Fibroblast of lung (primary cell): ENCODE data around the gene EMC7. TPM values are rescaled to one million over a fixed set of nuclear protein-coding genes. Genes with fewer than 3 reads are reported as not detected.

ENCODE experiments used
- DNase-seq, 2 donors: peaks; one replicate each; pipeline versions ENCODE4 v3.0.0 to v3.0.0-alpha.2; 2010; ENCODE audit warnings: low read depth in 2 of 2
- H2AFZ ChIP-seq: 2 replicates; pipeline ENCODE4 v1.5.1; 2012; ENCODE audit warnings: low read length, control low read depth, inconsistent platforms
- H3K27ac ChIP-seq: 2 replicates; pipeline ENCODE4 v1.5.1; 2011; ENCODE audit warnings: low read length, control low read depth; ENCODE audit not compliant: insufficient read depth
- H3K27me3 ChIP-seq: 2 replicates; pipeline ENCODE4 v1.5.1; 2011; ENCODE audit warnings: mild to moderate bottlenecking, low read length; ENCODE audit not compliant: control insufficient read depth, insufficient read depth
- H3K36me3 ChIP-seq: 2 replicates; pipeline ENCODE4 v1.5.1; 2011; ENCODE audit warnings: low read length; ENCODE audit not compliant: control insufficient read depth, insufficient read depth
- H3K4me1 ChIP-seq: 2 replicates; pipeline ENCODE4 v1.5.1; 2011; ENCODE audit warnings: low read length; ENCODE audit not compliant: control insufficient read depth, insufficient read depth; ENCODE audit errors: extremely low read depth
- H3K4me2 ChIP-seq: 2 replicates; pipeline ENCODE4 v1.5.1; 2011; ENCODE audit warnings: low read length, control low read depth; ENCODE audit not compliant: insufficient read depth; ENCODE audit errors: extremely low read depth
- H3K4me3 ChIP-seq, 4 experiments: fragments of 200-600 bp in 1 of 4; sonication (generic) in 1 of 4; replicated peaks in 1 of 4; 2 replicates each; pipeline ENCODE4 v1.5.1; 2011 to 2016; ENCODE audit warnings: low read length in 4 of 4, low read depth in 3 of 4, mild to moderate bottlenecking in 3 of 4, control low read depth in 2 of 4, inconsistent platforms in 1 of 4, mixed read lengths in 1 of 4; ENCODE audit not compliant: insufficient read depth in 1 of 4; ENCODE audit errors: control extremely low read depth in 1 of 4
- H3K79me2 ChIP-seq: 2 replicates; pipeline ENCODE4 v1.5.1; 2012; ENCODE audit warnings: mild to moderate bottlenecking, low read length, inconsistent platforms; ENCODE audit not compliant: control insufficient read depth, insufficient read depth
- H3K9ac ChIP-seq: 2 replicates; pipeline ENCODE4 v1.5.1; 2011; ENCODE audit warnings: mild to moderate bottlenecking, low read length, control low read depth; ENCODE audit not compliant: insufficient read depth
- H3K9me3 ChIP-seq: 2 replicates; pipeline ENCODE4 v1.5.1; 2012; ENCODE audit warnings: low read depth, low read length; ENCODE audit not compliant: control insufficient read depth, insufficient read depth
- H4K20me1 ChIP-seq: 2 replicates; pipeline ENCODE4 v1.5.1; 2011; ENCODE audit warnings: low read length; ENCODE audit not compliant: control insufficient read depth, insufficient read depth; ENCODE audit errors: extremely low read depth
- EZH2 ChIP-seq: IDR thresholded peaks from 2 replicates; pipeline ENCODE4 v1.5.1; 2012; ENCODE audit warnings: low read length, control low read depth, mild to moderate bottlenecking; ENCODE audit errors: missing control alignments
- polyA plus RNA-seq, 2 donors: library from polyadenylated mRNA; depleted of rRNA in 1 of 2; stranded (reverse) in 1 of 2; unstranded in 1 of 2; fragments of >200 nt; gene quantifications; 2 replicates each; pipeline ENCODE4 v1.2.1, GENCODE V29; 2011 to 2012; ENCODE audit warnings: missing spikeins in 1 of 2
- total RNA-seq: library from RNA; depleted of rRNA; stranded (reverse); fragments of >200 nt; gene quantifications from 2 replicates; pipeline ENCODE4 v1.2.1, GENCODE V29; 2014
- TF ChIP-seq, protein P1 (sequence below), 2 donors: IDR thresholded peaks in 1 of 2; conservative IDR thresholded peaks in 1 of 2; 1 replicate in 1 of 2; 2 replicates in 1 of 2; pipeline ENCODE4 v1.5.1; 2011 to 2012; ENCODE audit warnings: low read length in 2 of 2, control low read depth in 1 of 2, inconsistent platforms in 1 of 2, low read depth in 1 of 2, mild to moderate bottlenecking in 1 of 2

Gene EMC7
- total and polyA plus RNA-seq, 2 donors (not counting 1 experiment from before 2014, with no cell fraction given), result 47.7 to 108 TPM

DNA sequence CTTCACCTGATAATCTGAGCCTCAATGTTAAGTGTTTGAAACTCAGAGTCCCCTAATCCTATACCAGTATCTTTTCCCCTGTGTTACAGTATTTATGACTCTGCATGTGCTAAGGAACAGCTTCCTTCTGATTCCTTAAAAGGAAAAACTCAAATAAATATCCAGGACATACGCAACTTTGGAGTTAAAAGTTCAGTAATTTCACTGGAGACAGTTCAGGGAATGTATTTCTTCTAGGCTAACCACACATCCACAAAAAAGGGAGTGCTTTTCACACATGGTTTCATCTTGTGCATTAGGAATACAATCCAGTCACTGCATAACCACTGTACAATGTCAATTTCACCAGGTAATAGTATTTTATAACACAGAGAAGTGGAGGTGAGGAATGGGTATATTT lies 31.2 kb upstream of the EMC7 start:
- no peaks in the 10 kb centered on the region for H3K27me3 ChIP-seq
- H3K4me3 ChIP-seq, result no peak overlapping the region
- no peak overlapping the region for H3K4me2 ChIP-seq
- no peaks in the 10 kb centered on the region for H3K9me3 ChIP-seq
- H3K9ac ChIP-seq, result no peak overlapping the region
- H3K36me3 ChIP-seq, result no peaks in the 10 kb centered on the region
- H3K79me2 ChIP-seq, result no peaks in the 10 kb centered on the region
- no peaks in the 10 kb centered on the region for H4K20me1 ChIP-seq
- no peak overlapping the region for H2AFZ ChIP-seq
- no peak overlapping the region for H3K27ac ChIP-seq
- no peaks in the 10 kb centered on the region for H3K4me1 ChIP-seq
- DNase-seq, result peak; percentile 45 to 54
- no peak for TF ChIP-seq EZH2
- TF ChIP-seq, protein P1, sequence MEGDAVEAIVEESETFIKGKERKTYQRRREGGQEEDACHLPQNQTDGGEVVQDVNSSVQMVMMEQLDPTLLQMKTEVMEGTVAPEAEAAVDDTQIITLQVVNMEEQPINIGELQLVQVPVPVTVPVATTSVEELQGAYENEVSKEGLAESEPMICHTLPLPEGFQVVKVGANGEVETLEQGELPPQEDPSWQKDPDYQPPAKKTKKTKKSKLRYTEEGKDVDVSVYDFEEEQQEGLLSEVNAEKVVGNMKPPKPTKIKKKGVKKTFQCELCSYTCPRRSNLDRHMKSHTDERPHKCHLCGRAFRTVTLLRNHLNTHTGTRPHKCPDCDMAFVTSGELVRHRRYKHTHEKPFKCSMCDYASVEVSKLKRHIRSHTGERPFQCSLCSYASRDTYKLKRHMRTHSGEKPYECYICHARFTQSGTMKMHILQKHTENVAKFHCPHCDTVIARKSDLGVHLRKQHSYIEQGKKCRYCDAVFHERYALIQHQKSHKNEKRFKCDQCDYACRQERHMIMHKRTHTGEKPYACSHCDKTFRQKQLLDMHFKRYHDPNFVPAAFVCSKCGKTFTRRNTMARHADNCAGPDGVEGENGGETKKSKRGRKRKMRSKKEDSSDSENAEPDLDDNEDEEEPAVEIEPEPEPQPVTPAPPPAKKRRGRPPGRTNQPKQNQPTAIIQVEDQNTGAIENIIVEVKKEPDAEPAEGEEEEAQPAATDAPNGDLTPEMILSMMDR (conservative IDR thresholded peaks at IDR 0.05 in 1 of 2, IDR thresholded peaks at IDR 0.05 in 1 of 2; ENCODE audit: low read depth in 1 of 2, low read length in 2 of 2), result no peak

DNA sequence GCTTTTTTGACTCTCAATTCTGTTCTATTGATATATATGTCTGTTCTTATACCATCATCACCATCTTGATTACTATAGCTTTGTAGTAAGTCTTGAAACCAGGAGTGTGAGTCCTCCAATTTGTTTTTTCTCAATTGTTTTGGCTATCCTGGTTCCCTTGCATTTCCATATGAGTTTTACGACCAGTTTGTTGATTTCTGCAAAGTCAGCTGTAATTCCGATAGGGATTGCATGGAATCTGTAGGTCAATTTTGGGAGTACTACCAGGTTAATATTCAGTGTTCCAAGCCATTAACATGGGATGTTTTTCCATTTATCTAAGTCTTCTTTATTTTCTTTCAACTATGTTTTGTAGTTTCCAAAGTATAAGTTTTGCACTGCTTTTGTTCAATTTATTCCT lies 27.2 kb upstream of the EMC7 start:
- H3K27ac ChIP-seq, result no peak overlapping the region
- no peaks in the 10 kb centered on the region for H3K36me3 ChIP-seq
- TF ChIP-seq, protein P1 (conservative IDR thresholded peaks at IDR 0.05 in 1 of 2, IDR thresholded peaks at IDR 0.05 in 1 of 2; ENCODE audit: low read depth in 1 of 2, low read length in 2 of 2), result no peak
- no peak for TF ChIP-seq EZH2
- H3K4me2 ChIP-seq, result no peak overlapping the region
- no peak overlapping the region for H2AFZ ChIP-seq
- no peaks in the 10 kb centered on the region for H3K27me3 ChIP-seq
- no peak for DNase-seq
- no peak overlapping the region for H3K9ac ChIP-seq
- no peaks in the 10 kb centered on the region for H3K4me1 ChIP-seq
- H3K9me3 ChIP-seq, result no peaks in the 10 kb centered on the region
- H3K4me3 ChIP-seq, result no peak overlapping the region
- H3K79me2 ChIP-seq, result no peaks in the 10 kb centered on the region
- no peaks in the 10 kb centered on the region for H4K20me1 ChIP-seq

DNA sequence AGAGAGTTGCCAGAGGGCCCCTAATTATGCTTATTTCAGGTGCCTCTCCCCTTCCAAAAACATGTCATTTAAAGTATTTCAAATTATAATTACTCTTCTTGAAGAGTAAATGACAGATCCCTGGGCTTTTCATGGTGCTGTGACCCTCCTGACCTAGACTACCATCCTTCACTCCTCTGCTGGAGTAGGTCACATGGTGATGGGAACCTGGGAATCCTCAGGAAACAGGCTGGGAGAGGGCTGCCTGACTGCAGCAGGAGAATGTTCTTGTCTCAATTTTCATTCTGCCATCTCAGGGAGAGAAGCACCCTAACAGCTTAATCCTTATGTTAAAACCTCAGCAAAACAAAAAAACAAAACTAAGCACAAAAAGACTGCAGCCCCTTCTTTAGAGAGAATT lies 24.9 kb upstream of the EMC7 start:
- H3K27ac ChIP-seq, result no peak overlapping the region
- H3K4me3 ChIP-seq, result no peak overlapping the region
- H2AFZ ChIP-seq, result no peak overlapping the region
- no peaks in the 10 kb centered on the region for H3K27me3 ChIP-seq
- no peaks in the 10 kb centered on the region for H3K79me2 ChIP-seq
- H3K9ac ChIP-seq, result no peak overlapping the region
- no peaks in the 10 kb centered on the region for H3K36me3 ChIP-seq
- no peaks in the 10 kb centered on the region for H3K9me3 ChIP-seq
- no peaks in the 10 kb centered on the region for H3K4me1 ChIP-seq
- H3K4me2 ChIP-seq, result no peak overlapping the region
- no peaks in the 10 kb centered on the region for H4K20me1 ChIP-seq
- TF ChIP-seq, protein P1 (conservative IDR thresholded peaks at IDR 0.05 in 1 of 2, IDR thresholded peaks at IDR 0.05 in 1 of 2; ENCODE audit: low read depth in 1 of 2, low read length in 2 of 2), result no peak
- TF ChIP-seq EZH2, result no peak
- DNase-seq, result no peak
